Bone marrow (tissue), 2 donors: ENCODE results near the gene PRR11.
A peak's percentile ranks its signal among the peaks of the same experiment; 100 is the strongest.
"Not testable (repeated sequence)": the region's sequence is repeated elsewhere in the genome, so short reads cannot be mapped to it uniquely, and the experiment has no call there.

Source experiments
- DNase-seq, 2 donors: peaks; one replicate each; lab custom pipeline; 2025; lab: John Stamatoyannopoulos, UW

Gene PRR11

GRCh38 chr17:59152925-59153324, 2.6 kb upstream of the PRR11 start:
- DNase-seq: no peak

- no peak for DNase-seq
These were observed 1.2 kb upstream of the PRR11 start for GRCh38 chr17:59154292-59154720.

- DNase-seq: peak in 1 of 2 donors; percentile 80
These were observed 666 bp upstream of the PRR11 start, which contains the start of gene SKA2 for GRCh38 chr17:59154721-59155438. TSS of gene SKA2 (minus strand) at chr17:59155186. CDS start at chr17:59155163, 23 bp downstream.

- peak in 1 of 2 donors; percentile 47 for DNase-seq
These were observed 4.8 kb downstream of the PRR11 start for GRCh38 chr17:59160157-59161025.

- no peak for DNase-seq
These were observed 5.9 kb downstream of the PRR11 start for GRCh38 chr17:59161477-59161876.

GRCh38 chr17:59165933-59166342, 10.4 kb downstream of the PRR11 start:
- no peak for DNase-seq

- DNase-seq: no peak
These were observed 12.0 kb downstream of the PRR11 start for GRCh38 chr17:59167571-59168001.

- no peak for DNase-seq
These were observed 17.0 kb downstream of the PRR11 start for GRCh38 chr17:59172436-59173004.

GRCh38 chr17:59174671-59175070, 19.1 kb downstream of the PRR11 start:
- DNase-seq: no peak

- no peak for DNase-seq
These were observed 19.5 kb downstream of the PRR11 start for GRCh38 chr17:59175076-59175475.

- DNase-seq: no peak
These were observed 22.9 kb downstream of the PRR11 start for GRCh38 chr17:59178266-59178985.

GRCh38 chr17:59179601-59180000, 24.1 kb downstream of the PRR11 start:
- DNase-seq: not testable (repeated sequence)

- no peak for DNase-seq
These were observed 25.1 kb downstream of the PRR11 start for GRCh38 chr17:59180626-59181025.

- DNase-seq: no peak
These were observed 25.9 kb downstream of the PRR11 start for GRCh38 chr17:59181481-59181880.

GRCh38 chr17:59185997-59186396, 30.5 kb downstream of the PRR11 start:
- no peak for DNase-seq

- DNase-seq: no peak
These were observed 31.3 kb downstream of the PRR11 start for GRCh38 chr17:59186850-59187249.

- no peak for DNase-seq
These were observed 35.3 kb downstream of the PRR11 start for GRCh38 chr17:59190806-59191205.

- no peak for DNase-seq
These were observed 37.9 kb downstream of the PRR11 start for GRCh38 chr17:59193336-59193862.

GRCh38 chr17:59199398-59199797, 43.9 kb downstream of the PRR11 start:
- DNase-seq: no peak

- no peak for DNase-seq
These were observed 46.8 kb downstream of the PRR11 start for GRCh38 chr17:59202320-59202719.

- DNase-seq: no peak
These were observed 63.8 kb downstream of the PRR11 start for GRCh38 chr17:59219370-59219769.

GRCh38 chr17:59219992-59220327, 64.4 kb downstream of the PRR11 start:
- no peak for DNase-seq
